Posterior vena cava (tissue), 2 donors: ENCODE data around the gene THAP10. TPM values are rescaled to one million over a fixed set of nuclear protein-coding genes. Genes with fewer than 3 reads are reported as not detected.
A peak's percentile ranks its signal among the peaks of the same experiment; 100 is the strongest.

Source experiments
- DNase-seq: peaks from one replicate; pipeline ENCODE4 v3.0.0-alpha.2; 2020; ENCODE audit warnings: low spot score
- intact Hi-C, 2 donors: fragments of 100-400 bp; cut with DNase I; formaldehyde crosslinking; loops; one replicate each; pipeline versions ENCODE4 v1.14.1 to v1.14.2; 2022 to 2023
- total RNA-seq, 2 donors: library from RNA; stranded (reverse); fragmentation: NEBNext Ultra II Directional; extraction: Animal tissue kit (Norgen Biotek cat#: 25700); gene quantifications; one replicate each; pipeline ENCODE4 v1.2.1, GENCODE V29; 2021
- donor health status: DM: yes; HTN: yes; CAD: no.
- donor health status: DM: yes; HTN: yes; CAD: no.

THAP10 gene
- total RNA-seq, 2 donors from 2014 or later: 1.7 to 2.1 TPM

DNA sequence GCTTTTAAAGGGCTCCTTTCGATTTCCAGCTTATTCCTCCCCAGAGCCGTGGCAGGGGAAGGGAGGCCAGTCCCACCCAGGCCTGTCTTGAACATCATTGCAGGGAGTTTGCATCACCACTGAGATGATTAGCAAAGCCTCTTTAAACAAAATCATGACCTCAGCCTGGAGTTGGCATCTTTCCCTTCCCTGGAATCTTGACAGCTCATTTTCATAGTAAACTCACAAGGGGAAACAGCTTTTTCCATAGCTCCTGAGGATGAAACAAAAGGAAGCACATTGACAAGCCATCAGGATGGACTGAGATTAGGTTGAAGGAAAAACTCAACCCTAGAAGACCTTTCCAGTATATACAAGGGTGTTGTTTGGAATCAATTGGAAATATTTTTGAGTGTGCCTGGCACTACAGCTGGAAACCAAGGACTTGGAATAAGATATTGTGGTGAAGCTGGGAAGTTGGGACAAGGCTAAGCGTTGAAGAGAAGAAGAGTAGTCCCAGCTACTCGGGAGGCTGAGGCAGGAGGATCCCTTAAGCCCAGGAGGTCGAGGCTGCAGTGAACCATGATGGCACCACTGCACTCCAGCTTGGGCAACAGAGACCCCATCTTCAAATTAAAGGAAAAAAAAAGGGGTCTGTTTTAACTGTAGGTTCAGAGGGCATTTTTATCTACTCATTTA, 35.2 kb downstream of the THAP10 start:
- intact Hi-C loops: loop anchor here in 1 of 2 donors (1.0 kb wide), 1 partner anchor 47 kb away; no protein-coding TSS in a partner anchor
- DNase-seq: peak; percentile 91

GRCh38 chr15:70856177-70856883, 35.9 kb downstream of the THAP10 start:
- no peak for DNase-seq
- intact Hi-C loops: loop anchor here in 1 of 2 donors (1.0 kb wide), 1 partner anchor 46 kb away; no protein-coding TSS in a partner anchor

DNA sequence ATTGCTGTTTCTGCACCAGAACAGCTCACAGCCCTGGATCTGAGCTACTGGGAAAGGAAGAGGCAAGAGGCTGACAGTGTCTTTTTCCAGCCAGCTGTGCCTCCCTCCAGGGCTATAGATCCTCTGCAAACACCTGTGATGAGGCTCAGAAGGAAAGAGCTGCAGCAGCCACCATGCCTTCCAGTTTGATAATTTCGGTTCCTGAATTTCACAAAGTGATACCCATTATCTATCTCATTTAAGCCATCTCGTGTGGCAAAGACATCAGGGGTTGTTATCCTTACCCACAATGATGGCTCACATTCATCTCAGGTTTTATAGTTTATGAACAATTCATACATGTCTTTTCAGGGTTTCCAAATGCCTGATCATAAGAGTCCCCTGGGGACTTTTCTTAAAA, 36.5 kb downstream of the THAP10 start:
- no peak for DNase-seq
- intact Hi-C loops: loop anchor here in 1 of 2 donors (1.0 kb wide), 1 partner anchor 45 kb away; no protein-coding TSS in a partner anchor

DNA sequence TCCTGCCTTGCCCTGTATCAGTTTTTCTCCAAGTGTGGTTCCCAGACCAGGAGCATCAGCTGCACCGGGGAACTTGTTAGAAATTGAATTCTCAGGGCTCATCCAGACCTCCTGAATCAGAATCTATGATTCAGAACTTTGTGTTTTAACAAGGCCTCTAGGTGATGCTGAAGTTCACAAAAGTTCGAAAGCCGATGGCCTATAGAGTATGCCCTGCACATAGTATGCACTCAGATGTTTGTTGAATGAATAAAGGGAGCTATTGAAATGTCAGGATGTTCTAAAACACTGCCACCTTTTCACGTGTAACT, 37.6 kb downstream of the THAP10 start:
- no peak for DNase-seq
- intact Hi-C loops: loop anchor here in 1 of 2 donors (5.0 kb wide), 1 partner anchor 1532 kb away; no protein-coding TSS in a partner anchor

GRCh38 chr15:70853973-70854665, 38.1 kb downstream of the THAP10 start, which contains the start of gene LARP6:
Gene LARP6 (minus strand): TSS chr15:70854157. CDS start chr15:70854088, 69 bp downstream.
- DNase-seq: no peak
- intact Hi-C loops: loop anchor here in 1 of 2 donors (5.0 kb wide), 1 partner anchor 1532 kb away; no protein-coding TSS in a partner anchor

- intact Hi-C loops: loop anchor here in 1 of 2 donors (5.0 kb wide), 1 partner anchor 1531 kb away; no protein-coding TSS in a partner anchor
- DNase-seq: peak; percentile 85
Observed at GRCh38 chr15:70853318-70853972, 38.8 kb downstream of the THAP10 start.

- no peak for DNase-seq
- intact Hi-C loops: loop anchor here in 1 of 2 donors (5.0 kb wide), 1 partner anchor 1530 kb away; no protein-coding TSS in a partner anchor
Observed at GRCh38 chr15:70852501-70853317, 39.5 kb downstream of the THAP10 start.

DNA sequence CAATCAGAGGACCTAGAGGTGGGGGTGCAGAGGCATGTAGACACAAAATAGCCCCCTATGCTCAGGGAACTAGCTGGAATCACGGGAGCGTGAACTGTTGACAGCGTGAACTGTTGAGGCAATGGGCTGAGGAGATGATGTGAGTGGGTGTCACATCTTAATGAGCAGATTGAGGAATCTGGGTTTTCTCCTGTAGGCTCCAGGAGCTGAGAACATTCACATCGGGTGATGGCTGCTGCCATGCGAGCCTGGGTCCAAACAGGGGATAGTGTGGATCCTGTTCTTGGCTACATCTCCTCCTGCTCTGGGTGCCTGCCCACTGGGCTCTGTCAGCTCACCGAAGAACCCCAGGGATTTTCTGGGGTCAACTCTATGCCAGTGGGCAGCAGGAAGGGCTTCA, 40.3 kb downstream of the THAP10 start:
- no peak for DNase-seq
- intact Hi-C loops: loop anchor here in 1 of 2 donors (5.0 kb wide), 1 partner anchor 1530 kb away; no protein-coding TSS in a partner anchor

- DNase-seq: no peak
- intact Hi-C loops: no loop called here
Observed at GRCh38 chr15:70845602-70846360, 46.5 kb downstream of the THAP10 start.

DNA sequence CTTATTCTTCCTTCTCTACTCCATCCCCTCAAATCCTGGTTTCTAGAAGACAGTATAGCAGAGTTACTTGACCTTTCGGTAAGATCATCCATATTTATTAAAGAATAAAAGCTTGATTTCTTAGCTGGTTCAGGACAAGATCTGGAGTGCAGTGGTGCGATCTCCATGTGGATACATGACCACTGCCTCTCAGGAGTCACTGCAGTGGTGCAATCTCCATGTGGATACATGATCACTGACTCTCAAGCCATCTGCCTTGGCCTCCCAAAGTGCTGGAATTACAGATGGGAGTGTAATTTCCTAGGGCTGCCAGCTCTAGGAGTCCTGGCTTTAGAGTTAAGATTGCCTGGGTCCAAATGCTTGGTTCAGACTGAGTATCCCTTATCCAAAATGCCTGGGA, 54.8 kb downstream of the THAP10 start:
- intact Hi-C loops: no loop called here
- DNase-seq: no peak

GRCh38 chr15:70835841-70836240, 56.4 kb downstream of the THAP10 start:
- intact Hi-C loops: no loop called here
- no peak for DNase-seq

GRCh38 chr15:70835415-70835814, 56.8 kb downstream of the THAP10 start:
- DNase-seq: peak; percentile 94
- intact Hi-C loops: no loop called here

- no peak for DNase-seq
- intact Hi-C loops: loop anchor here in 1 of 2 donors (5.0 kb wide), 1 partner anchor 47 kb away; no protein-coding TSS in a partner anchor
Observed at GRCh38 chr15:70834999-70835398, 57.2 kb downstream of the THAP10 start.

DNA sequence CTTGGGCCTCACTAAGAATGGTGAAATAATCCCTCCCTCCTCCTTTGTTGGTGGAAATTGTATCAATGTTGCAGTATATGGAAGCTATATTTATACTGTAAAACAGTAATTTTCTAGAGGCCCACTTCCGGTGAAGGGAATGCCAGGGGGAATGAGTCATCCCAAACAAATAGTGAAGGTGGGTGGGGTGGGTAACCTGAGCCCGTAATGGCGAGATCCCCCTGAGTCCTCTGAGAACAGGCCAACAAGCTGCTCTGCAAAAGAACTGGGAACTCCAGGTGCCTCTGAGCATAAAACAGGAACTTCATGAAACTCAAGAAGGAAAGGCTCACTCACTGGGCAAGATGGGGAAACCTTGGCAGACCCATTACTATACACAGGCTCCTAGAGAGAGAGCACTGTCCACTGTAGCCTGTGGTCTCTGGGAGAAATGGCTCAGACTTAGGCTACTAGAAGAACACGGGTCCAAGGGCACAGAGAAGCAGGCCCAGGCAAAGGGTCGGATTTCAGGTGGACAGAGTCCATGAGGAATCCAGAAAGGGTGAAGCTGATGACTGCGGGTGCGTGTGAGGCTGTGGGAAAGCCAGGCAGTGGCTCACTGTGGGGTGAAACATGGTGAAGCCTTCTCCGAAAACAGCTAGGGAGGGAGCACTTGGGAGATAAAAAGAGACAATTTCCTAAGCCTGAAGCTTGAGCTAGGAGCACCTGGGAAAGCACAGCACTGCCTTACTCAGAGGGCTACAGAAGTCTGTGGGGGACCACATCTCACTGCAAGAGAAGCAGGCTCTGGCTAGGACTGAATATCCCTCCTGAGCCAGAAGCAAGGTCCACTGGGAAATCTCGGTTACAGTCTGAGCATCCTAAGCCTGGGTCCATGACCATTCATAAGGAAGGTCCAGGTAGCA, 58.1 kb downstream of the THAP10 start:
- intact Hi-C loops: loop anchor here in 1 of 2 donors (5.0 kb wide), 1 partner anchor 48 kb away; no protein-coding TSS in a partner anchor
- no peak for DNase-seq

- intact Hi-C loops: loop anchor here in 1 of 2 donors (5.0 kb wide), 1 partner anchor 49 kb away; no protein-coding TSS in a partner anchor
- DNase-seq: no peak
Observed at GRCh38 chr15:70833422-70833821, 58.8 kb downstream of the THAP10 start.

DNA sequence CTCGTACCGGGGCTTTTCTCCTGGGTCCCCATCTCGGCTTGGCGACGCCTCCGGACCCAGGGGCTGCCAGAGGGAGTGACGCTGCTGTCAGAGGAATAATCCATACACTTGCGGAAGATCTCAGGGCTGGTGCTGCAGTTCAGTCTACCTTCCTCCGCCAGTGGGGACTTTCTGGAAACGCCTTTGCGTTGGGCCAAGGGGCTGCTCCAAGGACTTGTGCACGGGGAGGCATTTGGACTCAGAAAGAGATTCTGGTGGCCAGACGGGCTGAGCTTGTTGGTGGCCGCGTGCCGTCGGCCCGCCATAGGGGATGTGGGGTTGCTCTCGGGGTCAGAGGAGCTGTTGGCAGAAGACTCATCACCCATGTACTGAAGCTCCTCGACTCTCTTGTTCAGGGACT, 60.1 kb downstream of the THAP10 start:
- intact Hi-C loops: loop anchor here in 1 of 2 donors (5.0 kb wide), 1 partner anchor 50 kb away; no protein-coding TSS in a partner anchor
- DNase-seq: no peak
